HepG2 (cell line): ENCODE data around the gene ZNF282. TPM values are rescaled to one million over a fixed set of nuclear protein-coding genes. Genes with fewer than 3 reads are reported as not detected.

Experiments used
- ATAC-seq: fragments of 200-7000 bp; cut with Tn5 transposase; 3 replicates; pipeline ENCODE4 v1.9.1; 2020; ENCODE audit warnings: mild to moderate bottlenecking, moderate library complexity
- BruUV-seq: library from RNA; stranded (reverse); fragments of 400-500 nt; replicated peaks from 2 replicates; lab custom pipeline; 2021; lab: Mats Ljungman, UMichigan
- CTCF ChIA-PET: fragments of 300-600 bp; formaldehyde crosslinking; extraction: SDS; loops from one replicate; lab custom pipeline; 2021; ENCODE audit warnings: low total read pairs, inconsistent platforms, low intra/inter-chr PET ratio; lab: Yijun Ruan, JAX
- POLR2A ChIA-PET: fragments of 350-600 bp; sonication (Branson Sonifier 250); formaldehyde crosslinking; loops from one replicate; lab custom pipeline; 2020; ENCODE audit warnings: antibody characterized with exemption, inconsistent platforms; lab: Yijun Ruan, JAX
- DNase-seq: peaks from one replicate; pipeline ENCODE4 v3.0.0-alpha.2; 2015; ENCODE audit warnings: low spot score
- FAIRE-seq: peaks from 3 replicates; lab custom pipeline; 2011; peaks lifted over from hg19 to GRCh38; lab: Jason Lieb, UNC
- H2AFZ ChIP-seq: one replicate; pipeline ENCODE4 v1.6.1; 2011; ENCODE audit warnings: low read length, inconsistent platforms
- H3K27ac ChIP-seq: fragments of 300-600 bp; 3 replicates; pipeline ENCODE4 v1.8.0; 2011; ENCODE audit warnings: mixed run types, mild to moderate bottlenecking, mixed read lengths, low read length, inconsistent platforms; ENCODE audit not compliant: insufficient read depth; ENCODE audit errors: extremely low read length
- H3K27me3 ChIP-seq, 2 experiments: fragments of 200-600 bp in 1 of 2; 2 replicates in 1 of 2; 3 replicates in 1 of 2; pipeline versions ENCODE4 v1.6.0 to v1.8.0; 2011; ENCODE audit warnings: low read length in 2 of 2, mild to moderate bottlenecking in 2 of 2, moderate library complexity in 2 of 2, inconsistent platforms in 1 of 2; ENCODE audit not compliant: insufficient read depth in 2 of 2, control insufficient read depth in 1 of 2
- H3K36me3 ChIP-seq, 2 experiments: fragments of 200-600 bp in 1 of 2; replicated peaks in 1 of 2; 2 replicates in 1 of 2; 3 replicates in 1 of 2; pipeline versions ENCODE4 v1.5.1 to v1.8.0; 2011; ENCODE audit warnings: low read length in 2 of 2, inconsistent platforms in 1 of 2; ENCODE audit not compliant: insufficient read depth in 2 of 2, control insufficient read depth in 1 of 2
- H3K4me1 ChIP-seq: 2 replicates; pipeline ENCODE4 v1.5.1; 2012; ENCODE audit warnings: low read length, inconsistent platforms; ENCODE audit not compliant: insufficient read depth
- H3K4me2 ChIP-seq: 2 replicates; pipeline ENCODE4 v1.6.0; 2011; ENCODE audit warnings: low read depth, low read length, inconsistent platforms
- H3K4me3 ChIP-seq, 3 experiments: fragments of 200-600 bp in 1 of 3; sonication (generic), shearing (Covaris generic) in 1 of 3; replicated peaks in 1 of 3; 2 replicates each; pipeline ENCODE4 v1.5.1; 2011 to 2016; ENCODE audit warnings: low read length in 3 of 3, inconsistent platforms in 2 of 3, low read depth in 2 of 3, mild to moderate bottlenecking in 2 of 3, control low read depth in 1 of 3, mixed read lengths in 1 of 3; ENCODE audit not compliant: insufficient read depth in 1 of 3
- H3K79me2 ChIP-seq: one replicate; pipeline ENCODE4 v1.6.1; 2011; ENCODE audit warnings: low read length, inconsistent platforms; ENCODE audit not compliant: insufficient read depth
- H3K9ac ChIP-seq: 2 replicates; pipeline ENCODE4 v1.6.0; 2011; ENCODE audit warnings: mild to moderate bottlenecking, low read depth, low read length, inconsistent platforms; ENCODE audit not compliant: insufficient read depth
- H3K9me3 ChIP-seq: 2 replicates; pipeline ENCODE4 v1.5.1; 2012; ENCODE audit warnings: mild to moderate bottlenecking, low read length
- H4K20me1 ChIP-seq: 2 replicates; pipeline ENCODE4 v1.6.0; 2011; ENCODE audit warnings: inconsistent platforms, mild to moderate bottlenecking, low read length, moderate library complexity; ENCODE audit not compliant: insufficient read depth
- ARNTL ChIP-seq: sonication (generic); formaldehyde crosslinking; IDR thresholded peaks from 2 replicates; pipeline ENCODE4 v1.4.0; 2020; ENCODE audit warnings: mild to moderate bottlenecking, missing genetic modification reagents
- CEBPG ChIP-seq: IDR thresholded peaks from 2 replicates; pipeline ENCODE4 v1.6.1; 2016
- EP300 ChIP-seq, 3 experiments: sonication (generic) in 1 of 3; formaldehyde crosslinking in 1 of 3; IDR thresholded peaks; 2 replicates each; pipeline versions ENCODE4 v1.5.1 to v1.6.1; 2011 to 2020; ENCODE audit warnings: low read depth in 2 of 3, low read length in 2 of 3, borderline replicate concordance in 1 of 3, improper control_type of control experiment in 1 of 3, mild to moderate bottlenecking in 1 of 3, missing genetic modification reagents in 1 of 3, moderate library complexity in 1 of 3
- HDAC1 ChIP-seq: sonication (generic); formaldehyde crosslinking; IDR thresholded peaks from 2 replicates; pipeline ENCODE4 v1.5.1; 2020; ENCODE audit warnings: mild to moderate bottlenecking, missing genetic modification reagents
- HNF4A ChIP-seq: sonication (generic); formaldehyde crosslinking; IDR thresholded peaks from 2 replicates; pipeline ENCODE4 v1.4.0; 2020; ENCODE audit warnings: missing genetic modification reagents
- HNF4G ChIP-seq, 2 experiments: sonication (generic) in 1 of 2; formaldehyde crosslinking in 1 of 2; IDR thresholded peaks; 2 replicates each; pipeline versions ENCODE4 v1.4.0 to v1.6.1; 2011 to 2020; ENCODE audit warnings: borderline replicate concordance in 2 of 2, low read depth in 2 of 2, mild to moderate bottlenecking in 2 of 2, low read length in 1 of 2, missing genetic modification reagents in 1 of 2, moderate library complexity in 1 of 2
- IKZF1 ChIP-seq: fragments of 450-650 bp; IDR thresholded peaks from 2 replicates; pipeline ENCODE4 v1.7.1; 2016
- MATR3 ChIP-seq: sonication (generic); formaldehyde crosslinking; IDR thresholded peaks from 2 replicates; pipeline ENCODE4 v1.4.0; 2020; ENCODE audit warnings: missing genetic modification reagents
- NFE2L1 ChIP-seq: sonication (generic); formaldehyde crosslinking; IDR thresholded peaks from 2 replicates; pipeline ENCODE4 v1.4.0; 2020; ENCODE audit warnings: missing genetic modification reagents, mild to moderate bottlenecking, borderline replicate concordance
- NFKB2 ChIP-seq: sonication (generic); formaldehyde crosslinking; IDR thresholded peaks from 2 replicates; pipeline ENCODE4 v1.4.0; 2020; ENCODE audit warnings: missing genetic modification reagents, borderline replicate concordance
- NR2C2 ChIP-seq: sonication (generic); formaldehyde crosslinking; IDR thresholded peaks from 2 replicates; pipeline ENCODE4 v1.4.0; 2020; ENCODE audit warnings: missing genetic modification reagents, mild to moderate bottlenecking, moderate library complexity, borderline replicate concordance
- NR2F1 ChIP-seq, 2 experiments: fragments of 450-650 bp in 1 of 2; formaldehyde crosslinking in 1 of 2; IDR thresholded peaks; 2 replicates each; pipeline versions ENCODE4 v1.5.0 to v1.6.1; 2016 to 2020; ENCODE audit warnings: mild to moderate bottlenecking in 1 of 2, missing compliant biosample characterization in 1 of 2, missing genetic modification reagents in 1 of 2, moderate library complexity in 1 of 2
- NR2F6 ChIP-seq, 2 experiments: IDR thresholded peaks; 2 replicates each; pipeline ENCODE4 v1.6.1; 2016; ENCODE audit warnings: antibody characterized with exemption in 1 of 2, mild to moderate bottlenecking in 1 of 2
- RFX3 ChIP-seq: IDR thresholded peaks from 2 replicates; pipeline ENCODE4 v1.6.1; 2016; ENCODE audit warnings: missing biosample characterization, missing genetic modification reagents
- STAT5B ChIP-seq: sonication (generic); formaldehyde crosslinking; IDR thresholded peaks from 2 replicates; pipeline ENCODE4 v1.4.0; 2020; ENCODE audit warnings: missing genetic modification reagents
- TCF7 ChIP-seq: sonication (generic); IDR thresholded peaks from 2 replicates; pipeline ENCODE4 v1.6.1; 2016; ENCODE audit warnings: antibody characterized with exemption, low read depth
- ZC3H13 ChIP-seq: sonication (generic); formaldehyde crosslinking; IDR thresholded peaks from 2 replicates; pipeline ENCODE4 v1.8.1; 2023; ENCODE audit warnings: mild to moderate bottlenecking, missing genetic modification reagents, moderate library complexity
- ZMYM3 ChIP-seq: sonication (generic); formaldehyde crosslinking; IDR thresholded peaks from 2 replicates; pipeline ENCODE4 v1.5.1; 2020; ENCODE audit warnings: mild to moderate bottlenecking, missing genetic modification reagents
- ZNF30 ChIP-seq: sonication (generic); formaldehyde crosslinking; IDR thresholded peaks from 2 replicates; pipeline ENCODE4 v1.5.0; 2020; ENCODE audit warnings: mild to moderate bottlenecking, missing genetic modification reagents
- ZNF34 ChIP-seq: sonication (generic); formaldehyde crosslinking; IDR thresholded peaks from 2 replicates; pipeline ENCODE4 v1.4.0; 2020; ENCODE audit warnings: mild to moderate bottlenecking, missing genetic modification reagents, borderline replicate concordance
- ZNF569 ChIP-seq: sonication (generic); formaldehyde crosslinking; IDR thresholded peaks from 2 replicates; pipeline ENCODE4 v1.5.0; 2020; ENCODE audit warnings: mild to moderate bottlenecking, missing genetic modification reagents, moderate library complexity, borderline replicate concordance
- ZNF576 ChIP-seq: sonication (generic); formaldehyde crosslinking; IDR thresholded peaks from 2 replicates; pipeline ENCODE4 v1.4.0; 2020; ENCODE audit warnings: mild to moderate bottlenecking, missing genetic modification reagents
- ZNF615 ChIP-seq: sonication (generic); formaldehyde crosslinking; IDR thresholded peaks from 2 replicates; pipeline ENCODE4 v1.5.0; 2020; ENCODE audit warnings: mild to moderate bottlenecking, missing genetic modification reagents, borderline replicate concordance
- ZNF75D ChIP-seq: sonication (generic); formaldehyde crosslinking; IDR thresholded peaks from 2 replicates; pipeline ENCODE4 v1.8.1; 2023; ENCODE audit warnings: missing genetic modification reagents, mild to moderate bottlenecking, borderline replicate concordance
- WGBS: methylation state at CpG from one replicate; pipeline ENCODE4 v1.1.6; 2017; ENCODE audit warnings: low lambda C conversion rate; 5-methylcytosine and 5-hydroxymethylcytosine counted together
- in situ Hi-C: cut with HindIII; loops from 2 replicates; pipeline ENCODE4 v1.10.0; 2017; ENCODE audit warnings: low pct_unique_long_range_greater_than_20kb; ENCODE audit not compliant: extremely low pct_ligation_motif_present
- intact Hi-C: fragments of 100-400 bp; cut with micrococcal nuclease; formaldehyde crosslinking; loops from one replicate; pipeline ENCODE4 v1.10.0; 2022; ENCODE audit not compliant: unreplicated experiment
- polyA plus RNA-seq, 8 experiments: library from polyadenylated mRNA; depleted of rRNA in 3 of 8; stranded (reverse) in 7 of 8; unstranded in 1 of 8; fragments of >200 nt; fragmentation: Illumina TruSeq in 4 of 8; extraction: Trizol in 4 of 8; gene quantifications; 2 replicates each; pipeline versions ENCODE4 v1.2.1 to v1.2.3, GENCODE V29; 2011 to 2016; ENCODE audit warnings: low read depth in 4 of 8, missing spikeins in 1 of 8, mixed read lengths in 1 of 8; ENCODE audit not compliant: insufficient read depth in 1 of 8
- total RNA-seq, 5 experiments: library from RNA; depleted of rRNA; stranded (reverse); fragments of >200 nt; fragmentation: Illumina TruSeq; extraction: Trizol; gene quantifications; 2 replicates each; pipeline ENCODE4 v1.2.3, GENCODE V29; 2016; ENCODE audit warnings: low read depth in 1 of 5
- TF ChIP-seq, protein P1 (sequence below): sonication (generic); formaldehyde crosslinking; IDR thresholded peaks from 2 replicates; pipeline ENCODE4 v1.8.1; 2023; ENCODE audit warnings: mild to moderate bottlenecking, moderate library complexity, missing genetic modification reagents

ZNF282 gene
- total and polyA plus RNA-seq, 2 of the 13 experiments (the other 11 are each of a cell fraction or from before 2014, with no cell fraction given), result 9.1 to 20.9 TPM

DNA sequence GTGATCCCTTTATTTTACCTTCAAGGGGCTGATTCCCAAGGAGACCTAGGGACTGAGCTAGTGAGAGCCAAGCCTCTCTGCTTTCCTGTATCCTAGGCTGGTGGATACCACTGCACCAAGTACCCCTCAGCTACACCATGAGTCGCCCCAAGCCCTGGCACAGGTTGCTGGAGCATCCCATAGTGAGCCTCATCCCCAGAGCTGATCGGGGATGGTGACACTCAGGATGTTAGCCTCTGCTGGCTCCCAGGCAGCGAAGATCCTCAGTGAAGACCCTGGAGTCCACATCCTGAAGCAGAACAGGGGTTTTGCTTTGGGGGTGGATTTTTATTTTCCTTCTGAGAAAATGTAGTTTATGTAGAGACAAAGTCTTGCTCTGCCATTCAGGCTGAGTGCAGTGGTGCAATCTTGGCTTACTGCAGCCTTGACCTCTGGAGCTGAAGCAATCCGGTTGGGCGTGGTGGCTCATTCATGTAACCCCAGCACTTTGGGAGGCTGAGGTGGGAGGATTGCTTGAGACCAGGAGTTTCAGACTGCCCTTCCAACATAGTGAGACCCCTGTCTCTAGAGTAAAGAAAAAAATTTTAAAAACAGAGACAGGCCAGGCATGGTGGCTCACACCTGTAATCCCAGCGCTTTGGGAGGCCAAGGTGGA is 31.6 kb downstream of the ZNF282 start:
- DNase-seq (peak; percentile 26), FAIRE-seq (peak; percentile 40), ATAC-seq (peak; percentile 24)
- BruUV-seq, result no TSS peak
- Histone ChIP-seq H3K4me2 (no peak overlapping the region), H3K27me3 (no peaks in the 10 kb centered on the region), H4K20me1 (no peaks in the 10 kb centered on the region), H3K4me1 (peaks cover 9% of the 10 kb centered on the region), H3K9me3 (no peaks in the 10 kb centered on the region), H3K9ac (no peak overlapping the region), H2AFZ (no peak overlapping the region), H3K36me3 (peaks cover 4 to 23% of the 10 kb centered on the region in 2 experiments; a peak in 4 of 5 replicates), H3K4me3 (no peak overlapping the region), H3K79me2 (no peaks in the 10 kb centered on the region), H3K27ac (no peak overlapping the region)
- intact Hi-C loops (no loop called here), in situ Hi-C loops (no loop called here)
- CTCF ChIA-PET, result no interaction called here
- POLR2A ChIA-PET, result no interaction called here
- WGBS, result 26% methylated on average over 4 of the region's 6 CpGs
- peak; percentile 35; the same call in 1 of the 2 replicates for TF ChIP-seq HNF4G (IDR thresholded peaks at IDR 0.05; ENCODE audit: borderline replicate concordance, low read depth, low read length)
- no peak for TF ChIP-seq HNF4G (CRISPR knock-in tag; IDR thresholded peaks at IDR 0.05; ENCODE audit: borderline replicate concordance, low read depth)
- peak; percentile 75; the same call in 1 of the 2 replicates for TF ChIP-seq ZC3H13
- no peak for TF ChIP-seq ZNF34 (CRISPR knock-in tag)
- peak; percentile 21 to 34; a peak in 1 of 4 replicates for TF ChIP-seq NR2F1 (CRISPR knock-in tag; IDR thresholded peaks at IDR 0.05)
- TF ChIP-seq IKZF1, result no peak
- 0 out of 2 replicates have a peak, but pooled peaks have one; percentile 43 for TF ChIP-seq NFKB2 (CRISPR knock-in tag)
- TF ChIP-seq ZMYM3 (CRISPR knock-in tag), result no peak
- TF ChIP-seq ZNF75D (CRISPR knock-in tag), result no peak
- peak in 1 of 2 experiments; percentile 12; a peak in 1 of 4 replicates for TF ChIP-seq EP300 (IDR thresholded peaks at IDR 0.05; ENCODE audit: low read depth in 2 of 2, low read length in 2 of 2)
- TF ChIP-seq EP300 (CRISPR knock-in tag; IDR thresholded peaks at IDR 0.05; ENCODE audit: borderline replicate concordance), result no peak
- TF ChIP-seq ARNTL, result no peak
- TF ChIP-seq CEBPG (CRISPR knock-in tag), result peak; percentile 75
- no peak for TF ChIP-seq RFX3 (CRISPR knock-in tag)
- no peak for TF ChIP-seq STAT5B (CRISPR knock-in tag)
- TF ChIP-seq, protein P1, sequence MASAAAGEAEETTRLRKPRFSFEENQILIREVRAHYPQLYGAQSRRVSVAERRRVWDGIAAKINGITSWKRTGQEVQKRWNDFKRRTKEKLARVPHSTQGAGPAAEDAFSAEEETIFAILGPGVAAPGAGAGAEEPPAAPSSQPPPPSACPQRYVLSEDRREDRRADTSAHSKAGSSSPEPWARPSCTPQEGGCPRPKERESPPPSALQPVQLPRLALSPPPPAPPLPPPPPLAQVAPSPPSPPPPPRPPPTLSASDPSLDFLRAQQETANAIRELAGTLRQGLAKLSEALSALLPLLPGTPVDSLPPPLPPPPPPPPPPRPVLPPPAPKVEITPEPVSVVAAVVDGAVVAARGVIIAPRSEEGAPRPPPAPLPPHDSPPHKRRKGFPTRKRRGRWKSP (CRISPR knock-in tag), result no peak
- peak; percentile 42; the same call in 1 of the 2 replicates for TF ChIP-seq HNF4A (CRISPR knock-in tag)
- no peak for TF ChIP-seq NFE2L1
- no peak for TF ChIP-seq HDAC1 (CRISPR knock-in tag)
- no peak for TF ChIP-seq ZNF569 (CRISPR knock-in tag)
- no peak for TF ChIP-seq MATR3 (CRISPR knock-in tag)
- TF ChIP-seq NR2F6 (IDR thresholded peaks at IDR 0.05), result peak; percentile 65
- TF ChIP-seq NR2F6 (CRISPR knock-in tag; IDR thresholded peaks at IDR 0.05), result peak; percentile 77
- no peak for TF ChIP-seq ZNF576
- no peak for TF ChIP-seq TCF7
- peak; percentile 74 for TF ChIP-seq NR2C2 (CRISPR knock-in tag)
- TF ChIP-seq ZNF30 (CRISPR knock-in tag), result no peak
- TF ChIP-seq ZNF615 (CRISPR knock-in tag), result no peak
